Suprapubic skin (tissue), 4 donors: Measurements from ENCODE around the gene AMBRA1. TPM values are rescaled to one million over a fixed set of nuclear protein-coding genes. Genes with fewer than 3 reads are reported as not detected.

ENCODE experiments used
- DNase-seq, 2 donors: peaks; one replicate each; pipeline ENCODE4 v3.0.0-alpha.2; 2019; ENCODE audit warnings: low spot score in 2 of 2
- H3K27ac ChIP-seq: fragments of 200-600 bp; sonication (generic); one replicate; pipeline ENCODE4 v1.5.1; 2019
- H3K27me3 ChIP-seq: fragments of 200-600 bp; sonication (generic); one replicate; pipeline ENCODE4 v1.5.1; 2019
- H3K36me3 ChIP-seq: fragments of 200-600 bp; sonication (generic); one replicate; pipeline ENCODE4 v1.5.1; 2019
- H3K4me1 ChIP-seq: fragments of 200-600 bp; sonication (generic); one replicate; pipeline ENCODE4 v1.5.1; 2019
- H3K4me3 ChIP-seq: fragments of 200-600 bp; sonication (generic); one replicate; pipeline ENCODE4 v1.5.1; 2019; ENCODE audit warnings: mild to moderate bottlenecking
- H3K9me3 ChIP-seq: fragments of 200-600 bp; sonication (generic); one replicate; pipeline ENCODE4 v1.5.1; 2019
- EP300 ChIP-seq: sonication (generic); formaldehyde crosslinking; IDR thresholded peaks from one replicate; pipeline ENCODE4 v1.6.1; 2017; ENCODE audit warnings: antibody characterized with exemption
- POLR2A ChIP-seq, 2 donors: fragments of 450-650 bp; IDR thresholded peaks; one replicate each; pipeline ENCODE4 v1.6.1; 2017; ENCODE audit warnings: antibody characterized with exemption in 2 of 2, mild to moderate bottlenecking in 2 of 2, moderate library complexity in 2 of 2
- POLR2AphosphoS5 ChIP-seq, 3 donors: sonication (generic); formaldehyde crosslinking; IDR thresholded peaks; one replicate each; pipeline ENCODE4 v1.6.1; 2017; ENCODE audit warnings: antibody characterized with exemption in 3 of 3
- WGBS: methylation state at CpG from one replicate; pipeline ENCODE4 v1.1.5; 2018; 5-methylcytosine and 5-hydroxymethylcytosine counted together
- total RNA-seq, 4 donors: library from RNA; depleted of rRNA; stranded (reverse); fragments of >200 nt; gene quantifications; one replicate each; pipeline ENCODE4 v1.1.0, GENCODE V29; 2016
- TF ChIP-seq, protein P1 (sequence below), 2 donors: fragments of 200-600 bp in 1 of 2; fragments of 450-650 bp in 1 of 2; sonication (generic) in 1 of 2; IDR thresholded peaks; one replicate each; pipeline ENCODE4 v1.5.1; 2016 to 2019; ENCODE audit warnings: antibody characterized with exemption in 2 of 2, mild to moderate bottlenecking in 1 of 2, moderate library complexity in 1 of 2

Gene AMBRA1
- total RNA-seq, 4 donors from 2014 or later, result 38.6 to 63.2 (median 45.6) TPM

DNA sequence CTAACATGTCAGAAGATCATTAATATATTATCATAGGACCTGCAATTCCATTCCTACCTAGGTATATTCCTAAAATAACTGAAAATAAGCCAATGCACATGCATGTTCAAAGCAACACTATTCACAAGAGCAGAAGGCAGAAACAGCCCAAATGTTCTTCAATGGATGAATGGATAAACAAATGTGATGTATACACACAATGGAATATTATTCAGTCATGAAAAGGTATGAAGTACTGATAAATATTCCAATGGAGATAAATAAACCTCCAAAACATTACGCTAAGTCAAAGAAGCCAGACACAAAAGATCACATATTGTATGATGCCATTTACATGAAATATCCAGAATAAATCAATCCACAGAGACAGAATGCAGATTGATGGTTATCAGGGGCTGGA, 16.8 kb downstream of the AMBRA1 start:
- no peaks in the 10 kb centered on the region for H3K27me3 ChIP-seq
- H3K27ac ChIP-seq, result no peak overlapping the region
- no peak for DNase-seq
- H3K36me3 ChIP-seq, result no peaks in the 10 kb centered on the region
- no peak overlapping the region for H3K4me3 ChIP-seq
- H3K9me3 ChIP-seq, result no peaks in the 10 kb centered on the region
- TF ChIP-seq, protein P1, sequence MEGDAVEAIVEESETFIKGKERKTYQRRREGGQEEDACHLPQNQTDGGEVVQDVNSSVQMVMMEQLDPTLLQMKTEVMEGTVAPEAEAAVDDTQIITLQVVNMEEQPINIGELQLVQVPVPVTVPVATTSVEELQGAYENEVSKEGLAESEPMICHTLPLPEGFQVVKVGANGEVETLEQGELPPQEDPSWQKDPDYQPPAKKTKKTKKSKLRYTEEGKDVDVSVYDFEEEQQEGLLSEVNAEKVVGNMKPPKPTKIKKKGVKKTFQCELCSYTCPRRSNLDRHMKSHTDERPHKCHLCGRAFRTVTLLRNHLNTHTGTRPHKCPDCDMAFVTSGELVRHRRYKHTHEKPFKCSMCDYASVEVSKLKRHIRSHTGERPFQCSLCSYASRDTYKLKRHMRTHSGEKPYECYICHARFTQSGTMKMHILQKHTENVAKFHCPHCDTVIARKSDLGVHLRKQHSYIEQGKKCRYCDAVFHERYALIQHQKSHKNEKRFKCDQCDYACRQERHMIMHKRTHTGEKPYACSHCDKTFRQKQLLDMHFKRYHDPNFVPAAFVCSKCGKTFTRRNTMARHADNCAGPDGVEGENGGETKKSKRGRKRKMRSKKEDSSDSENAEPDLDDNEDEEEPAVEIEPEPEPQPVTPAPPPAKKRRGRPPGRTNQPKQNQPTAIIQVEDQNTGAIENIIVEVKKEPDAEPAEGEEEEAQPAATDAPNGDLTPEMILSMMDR (IDR thresholded peaks at IDR 0.05), result no peak
- no peak for TF ChIP-seq EP300
- no peak for TF ChIP-seq POLR2AphosphoS5 (IDR thresholded peaks at IDR 0.05)
- TF ChIP-seq POLR2A (IDR thresholded peaks at IDR 0.05), result no peak
- 91% methylated on average over 1 of the region's 1 CpG for WGBS
- H3K4me1 ChIP-seq, result no peaks in the 10 kb centered on the region

DNA sequence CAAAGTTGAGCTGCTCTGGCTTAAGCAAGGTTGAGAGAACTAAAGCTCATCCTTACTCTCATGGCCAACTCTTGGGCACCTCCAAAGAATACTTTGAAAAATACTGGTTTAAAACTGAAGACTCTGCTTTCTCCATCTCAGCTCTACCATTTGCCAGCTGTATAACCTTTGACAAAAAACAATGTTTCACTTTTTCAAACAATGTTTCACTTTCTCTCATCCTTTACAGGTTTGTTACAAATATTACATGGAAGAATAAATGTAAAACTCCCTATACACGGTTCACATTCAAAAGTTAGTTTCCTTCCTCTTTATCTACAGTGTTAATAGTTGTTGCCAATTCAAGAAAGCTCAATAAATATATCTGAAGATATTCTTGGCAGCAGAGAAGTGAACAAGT, 19.2 kb downstream of the AMBRA1 start:
- Histone ChIP-seq H3K9me3 (no peaks in the 10 kb centered on the region), H3K36me3 (no peaks in the 10 kb centered on the region), H3K4me1 (peaks cover 7% of the 10 kb centered on the region), H3K27ac (no peak overlapping the region), H3K4me3 (no peak overlapping the region), H3K27me3 (no peaks in the 10 kb centered on the region)
- DNase-seq, result no peak
- TF ChIP-seq, protein P1 (IDR thresholded peaks at IDR 0.05), result no peak
- no peak for TF ChIP-seq POLR2AphosphoS5 (IDR thresholded peaks at IDR 0.05)
- no peak for TF ChIP-seq EP300
- TF ChIP-seq POLR2A (IDR thresholded peaks at IDR 0.05), result no peak
- WGBS, result 36% methylated on average over 1 of the region's 1 CpG

DNA sequence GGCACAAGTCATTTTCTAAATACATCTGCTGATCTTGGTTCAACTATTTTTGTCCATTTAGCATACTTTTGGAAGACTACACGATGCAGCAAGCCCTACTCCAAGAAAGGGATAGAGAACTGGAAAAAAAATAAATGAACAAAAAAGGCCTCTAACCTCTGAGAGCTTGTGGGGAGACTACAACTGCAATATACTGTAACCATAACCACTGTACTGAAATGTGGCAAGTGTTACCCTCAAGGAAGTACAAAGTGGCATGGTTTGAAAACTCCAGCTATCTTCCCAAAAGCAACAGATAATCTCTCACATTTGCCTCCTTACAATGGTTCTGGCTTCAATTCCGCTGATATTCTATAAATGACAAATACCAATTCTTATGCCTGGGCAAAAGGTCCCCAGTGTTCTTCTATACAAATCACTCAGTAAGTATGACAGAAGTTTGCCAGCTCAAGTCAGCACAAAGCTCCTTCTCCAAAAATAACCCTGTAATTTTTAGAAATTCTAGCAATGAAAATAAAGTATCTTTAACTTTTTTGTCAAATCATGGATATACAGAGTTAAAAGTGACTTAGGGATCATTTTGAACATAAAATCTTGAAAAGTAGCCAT, 22.9 kb downstream of the AMBRA1 start:
- no peak for TF ChIP-seq EP300
- TF ChIP-seq POLR2A (IDR thresholded peaks at IDR 0.05), result no peak
- TF ChIP-seq POLR2AphosphoS5 (IDR thresholded peaks at IDR 0.05), result no peak
- TF ChIP-seq, protein P1 (IDR thresholded peaks at IDR 0.05), result no peak
- 51% methylated on average over 2 of the region's 2 CpGs for WGBS
- H3K9me3 ChIP-seq, result no peaks in the 10 kb centered on the region
- no peak for DNase-seq
- no peaks in the 10 kb centered on the region for H3K27me3 ChIP-seq
- no peak overlapping the region for H3K4me3 ChIP-seq
- no peak overlapping the region for H3K27ac ChIP-seq
- H3K36me3 ChIP-seq, result no peaks in the 10 kb centered on the region
- peaks cover 7% of the 10 kb centered on the region for H3K4me1 ChIP-seq

DNA sequence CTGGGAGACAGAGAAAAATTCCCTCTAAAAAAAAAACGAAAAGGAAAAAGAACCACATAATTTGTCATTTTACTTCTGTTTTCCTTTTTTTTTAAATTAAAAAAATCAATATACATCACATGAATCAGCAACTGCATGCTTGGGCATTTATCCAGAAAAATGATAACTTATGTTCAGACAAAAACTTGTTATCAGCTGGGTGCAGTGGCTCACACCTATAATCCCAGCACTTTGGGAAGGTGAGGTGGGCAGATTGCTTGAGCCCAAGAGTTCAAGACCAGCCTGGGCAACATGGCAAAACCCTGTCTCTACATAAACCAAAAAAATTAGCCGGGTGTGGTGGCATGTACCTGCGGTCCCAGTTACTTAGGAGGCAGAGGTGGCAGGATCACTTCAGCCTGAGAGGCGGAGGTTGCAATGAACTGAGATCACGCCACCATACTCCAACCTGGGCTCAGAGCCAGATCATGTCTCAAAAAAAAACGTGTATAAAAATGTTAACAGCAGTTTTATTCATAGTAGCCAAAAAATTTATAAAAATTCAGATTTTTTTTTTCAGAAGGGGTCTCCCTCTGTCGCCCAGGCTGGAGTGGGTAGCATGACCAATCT, 28.5 kb downstream of the AMBRA1 start:
- no peaks in the 10 kb centered on the region for H3K36me3 ChIP-seq
- H3K4me3 ChIP-seq, result no peak overlapping the region
- no peak for TF ChIP-seq POLR2AphosphoS5 (IDR thresholded peaks at IDR 0.05)
- TF ChIP-seq POLR2A (IDR thresholded peaks at IDR 0.05), result no peak
- TF ChIP-seq, protein P1 (IDR thresholded peaks at IDR 0.05), result no peak
- TF ChIP-seq EP300, result no peak
- WGBS, result 66% methylated on average over 7 of the region's 7 CpGs
- H3K27me3 ChIP-seq, result no peaks in the 10 kb centered on the region
- DNase-seq, result no peak
- H3K9me3 ChIP-seq, result no peaks in the 10 kb centered on the region
- no peak overlapping the region for H3K27ac ChIP-seq
- peaks cover 14% of the 10 kb centered on the region for H3K4me1 ChIP-seq

DNA sequence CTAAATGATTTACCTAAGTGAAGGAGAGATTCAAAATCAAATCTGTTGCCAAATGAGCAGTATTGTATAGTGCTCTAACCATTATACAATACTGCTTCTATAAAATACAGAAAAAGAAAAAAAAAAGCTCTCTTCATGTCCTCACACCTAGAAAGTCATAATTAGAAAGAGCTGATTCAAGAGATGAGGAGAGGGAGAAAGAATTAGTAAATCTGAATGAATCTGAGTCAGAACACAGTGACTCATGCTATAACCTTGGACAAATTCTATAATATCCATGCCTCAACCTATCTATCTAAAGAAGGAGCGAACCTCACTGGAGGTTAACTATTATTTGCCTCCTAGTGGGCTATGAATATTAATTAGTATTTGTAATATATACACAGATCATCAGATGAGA, 29.4 kb downstream of the AMBRA1 start:
- Histone ChIP-seq H3K4me1 (peaks cover 21% of the 10 kb centered on the region), H3K27ac (no peak overlapping the region), H3K27me3 (no peaks in the 10 kb centered on the region), H3K36me3 (no peaks in the 10 kb centered on the region), H3K4me3 (no peak overlapping the region), H3K9me3 (no peaks in the 10 kb centered on the region)
- WGBS, result 67% methylated on average over 1 of the region's 1 CpG
- TF ChIP-seq POLR2AphosphoS5 (IDR thresholded peaks at IDR 0.05) (no peak), POLR2A (IDR thresholded peaks at IDR 0.05) (no peak), EP300 (no peak)
- TF ChIP-seq, protein P1 (IDR thresholded peaks at IDR 0.05), result no peak
- DNase-seq, result no peak
